Gastroesophageal sphincter (tissue), 4 donors: ENCODE results near the gene INPP5D. TPM values are rescaled to one million over a fixed set of nuclear protein-coding genes. Genes with fewer than 3 reads are reported as not detected.

Experiments
- ATAC-seq: fragments of 150-250 bp; one replicate; pipeline ENCODE4 v1.9.1; 2016; ENCODE audit warnings: mild to moderate bottlenecking, moderate library complexity
- H3K27ac ChIP-seq, 4 donors: fragments of 200-600 bp; sonication (generic) in 3 of 4; 1 replicate in 3 of 4; 2 replicates in 1 of 4; pipeline ENCODE4 v1.5.1; 2016 to 2019
- H3K27me3 ChIP-seq: fragments of 200-600 bp; sonication (generic); one replicate; pipeline ENCODE4 v1.5.1; 2019
- H3K36me3 ChIP-seq, 2 donors: fragments of 200-600 bp; sonication (generic); one replicate each; pipeline ENCODE4 v1.5.1; 2019; ENCODE audit warnings: control low read depth in 1 of 2
- H3K4me1 ChIP-seq, 3 donors: fragments of 200-600 bp; sonication (generic); 1 replicate in 2 of 3; 2 replicates in 1 of 3; pipeline ENCODE4 v1.5.1; 2016 to 2019; ENCODE audit warnings: control low read depth in 2 of 3
- H3K4me3 ChIP-seq, 2 donors: fragments of 200-600 bp; sonication (generic); one replicate each; pipeline ENCODE4 v1.5.1; 2019; ENCODE audit warnings: mild to moderate bottlenecking in 1 of 2, moderate library complexity in 1 of 2
- H3K9me3 ChIP-seq, 3 donors: fragments of 200-600 bp; sonication (generic); one replicate each; pipeline ENCODE4 v1.5.1; 2017 to 2019; ENCODE audit warnings: control low read depth in 2 of 3
- CTCF ChIP-seq, 4 experiments: fragments of 200-600 bp in 2 of 4; fragments of 450-650 bp in 2 of 4; sonication (generic) in 1 of 4; IDR thresholded peaks; one replicate each; pipeline ENCODE4 v1.5.1; 2017 to 2019; ENCODE audit warnings: antibody characterized with exemption in 4 of 4, mild to moderate bottlenecking in 2 of 4, moderate library complexity in 2 of 4
- EP300 ChIP-seq: sonication (generic); formaldehyde crosslinking; IDR thresholded peaks from one replicate; pipeline ENCODE4 v1.6.1; 2017; ENCODE audit warnings: antibody characterized with exemption, mild to moderate bottlenecking
- POLR2A ChIP-seq, 2 donors: fragments of 450-650 bp; IDR thresholded peaks; one replicate each; pipeline ENCODE4 v1.6.1; 2017; ENCODE audit warnings: antibody characterized with exemption in 2 of 2, mild to moderate bottlenecking in 2 of 2, moderate library complexity in 1 of 2
- POLR2AphosphoS5 ChIP-seq: sonication (generic); formaldehyde crosslinking; IDR thresholded peaks from one replicate; pipeline ENCODE4 v1.6.1; 2017; ENCODE audit warnings: antibody characterized with exemption
- WGBS, 2 donors: methylation state at CpG; one replicate each; pipeline ENCODE4 v1.1.5; 2018; ENCODE audit warnings: low coverage in 1 of 2; 5-methylcytosine and 5-hydroxymethylcytosine counted together
- total RNA-seq, 4 donors: library from RNA; depleted of rRNA; stranded (reverse); fragments of >200 nt; gene quantifications; one replicate each; pipeline ENCODE4 v1.1.0, GENCODE V29; 2016

INPP5D gene
- total RNA-seq, 4 donors from 2014 or later, result 6.5 to 12.4 (median 9.3) TPM

DNA sequence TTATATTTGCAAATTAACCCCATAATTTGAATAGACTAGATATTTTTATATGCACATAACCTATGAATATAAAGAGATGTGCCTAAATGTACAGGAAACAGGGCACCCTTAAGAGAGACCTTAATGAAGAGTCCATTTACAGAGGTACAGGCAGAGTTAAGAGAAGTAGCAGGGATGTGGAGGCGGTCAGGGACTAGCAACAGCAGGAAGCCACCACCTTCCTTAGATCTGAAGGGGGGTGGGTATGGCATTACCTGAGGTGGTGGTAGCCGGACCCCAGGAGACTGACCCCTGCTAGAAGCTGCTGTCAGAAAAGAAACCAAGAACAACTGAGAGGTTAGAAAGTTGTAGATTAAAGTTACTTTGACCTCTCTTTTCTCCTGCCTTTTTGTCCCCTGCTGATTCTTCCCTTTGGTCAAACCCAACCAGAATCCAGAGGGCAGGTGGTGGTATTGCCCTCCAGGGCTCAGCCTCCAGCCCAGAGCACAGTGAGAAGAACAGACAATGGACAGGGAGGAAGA, 166.4 kb downstream of the INPP5D start:
- no peak for TF ChIP-seq POLR2AphosphoS5
- no peak for TF ChIP-seq EP300
- TF ChIP-seq CTCF (IDR thresholded peaks at IDR 0.05), result no peak
- TF ChIP-seq POLR2A (IDR thresholded peaks at IDR 0.05), result no peak
- H3K4me3 ChIP-seq, result no peak overlapping the region
- no peaks in the 10 kb centered on the region for H3K36me3 ChIP-seq
- no peaks in the 10 kb centered on the region for H3K4me1 ChIP-seq
- H3K9me3 ChIP-seq, result no peaks in the 10 kb centered on the region
- H3K27me3 ChIP-seq, result no peaks in the 10 kb centered on the region
- WGBS, 2 donors, result 43 to 78% methylated on average over 1 to 2 of the region's 2 CpGs
- no peak overlapping the region for H3K27ac ChIP-seq
- no peak for ATAC-seq

DNA sequence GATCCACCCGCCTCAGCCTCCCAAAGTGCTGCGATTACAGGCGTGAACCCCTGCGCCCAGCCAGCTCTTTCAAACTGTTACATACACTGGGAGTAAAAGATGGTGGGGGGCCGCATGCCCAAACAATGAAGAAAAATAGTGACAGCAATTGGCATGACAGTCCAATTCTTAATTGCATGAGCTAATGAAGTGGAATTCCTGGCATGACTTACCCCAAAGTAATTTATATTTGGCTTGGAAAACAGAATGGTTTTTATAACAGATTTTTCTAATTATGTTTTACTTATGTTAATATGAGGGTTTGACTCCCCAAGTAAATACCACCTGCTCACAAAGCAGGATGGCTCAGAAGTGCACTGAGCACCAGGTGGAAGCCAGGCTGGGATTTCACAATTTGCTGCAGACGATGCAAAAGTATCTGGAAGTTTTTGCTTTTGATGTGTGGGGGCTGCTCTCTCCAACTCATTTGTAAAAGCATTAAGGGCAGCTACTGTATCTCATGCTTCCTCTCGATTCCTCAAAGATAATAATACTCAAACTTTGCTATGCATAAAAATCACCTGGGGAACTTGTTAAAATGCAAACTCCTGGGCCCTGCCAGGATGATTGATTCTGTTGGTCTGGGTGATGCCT, 167.3 kb downstream of the INPP5D start:
- H3K9me3 ChIP-seq, result no peaks in the 10 kb centered on the region
- no peak overlapping the region for H3K4me3 ChIP-seq
- H3K27ac ChIP-seq, result no peak overlapping the region
- no peaks in the 10 kb centered on the region for H3K4me1 ChIP-seq
- H3K36me3 ChIP-seq, result no peaks in the 10 kb centered on the region
- TF ChIP-seq EP300 (no peak), CTCF (IDR thresholded peaks at IDR 0.05) (no peak), POLR2A (IDR thresholded peaks at IDR 0.05) (no peak), POLR2AphosphoS5 (no peak)
- H3K27me3 ChIP-seq, result no peaks in the 10 kb centered on the region
- no peak for ATAC-seq
- 40 to 62% methylated on average over 2 to 4 of the region's 7 CpGs for WGBS, 2 donors

GRCh38 chr2:233228376-233228775, 168.2 kb downstream of the INPP5D start:
- Histone ChIP-seq H3K4me3 (no peak overlapping the region), H3K36me3 (no peaks in the 10 kb centered on the region), H3K9me3 (no peaks in the 10 kb centered on the region), H3K27me3 (no peaks in the 10 kb centered on the region), H3K27ac (no peak overlapping the region), H3K4me1 (no peaks in the 10 kb centered on the region)
- TF ChIP-seq POLR2A (IDR thresholded peaks at IDR 0.05), result no peak
- no peak for TF ChIP-seq EP300
- TF ChIP-seq POLR2AphosphoS5, result no peak
- no peak for TF ChIP-seq CTCF (IDR thresholded peaks at IDR 0.05)
- WGBS, 2 donors, result 77 to 78% methylated on average over 3 of the region's 3 CpGs
- ATAC-seq, result no peak

- H3K27me3 ChIP-seq, result no peaks in the 10 kb centered on the region
- H3K4me1 ChIP-seq, result no peaks in the 10 kb centered on the region
- H3K36me3 ChIP-seq, result no peaks in the 10 kb centered on the region
- ATAC-seq, result no peak
- no peaks in the 10 kb centered on the region for H3K9me3 ChIP-seq
- no peak overlapping the region for H3K27ac ChIP-seq
- H3K4me3 ChIP-seq, result no peak overlapping the region
- WGBS, 2 donors, result 47 to 62% methylated on average over 4 of the region's 4 CpGs
- TF ChIP-seq EP300 (no peak), POLR2AphosphoS5 (no peak), CTCF (IDR thresholded peaks at IDR 0.05) (no peak), POLR2A (IDR thresholded peaks at IDR 0.05) (no peak)
Observed at GRCh38 chr2:233233618-233234230, 173.6 kb downstream of the INPP5D start.

DNA sequence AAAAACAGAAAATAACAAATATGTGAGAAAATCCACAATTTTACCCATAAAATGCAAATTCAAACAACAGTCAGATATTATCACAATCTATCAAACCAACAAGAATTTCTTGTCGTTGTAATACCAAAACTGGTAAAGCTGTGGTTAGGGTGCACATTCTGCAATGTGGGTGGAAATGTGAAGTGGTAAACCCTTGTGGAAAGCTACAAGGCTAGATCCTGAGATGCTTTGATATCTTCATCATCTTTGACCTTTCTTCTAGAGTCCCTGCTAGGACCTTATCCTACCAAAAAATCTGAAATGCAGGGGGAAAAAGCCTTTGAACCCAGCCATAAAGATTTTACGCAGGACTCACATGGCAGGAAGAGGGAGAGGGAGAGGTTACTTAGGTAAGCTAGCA, 174.1 kb downstream of the INPP5D start:
- H3K4me1 ChIP-seq, result no peaks in the 10 kb centered on the region
- WGBS, 2 donors, result 88% methylated on average over 2 of the region's 2 CpGs
- H3K9me3 ChIP-seq, result no peaks in the 10 kb centered on the region
- no peaks in the 10 kb centered on the region for H3K27me3 ChIP-seq
- H3K36me3 ChIP-seq, result no peaks in the 10 kb centered on the region
- no peak overlapping the region for H3K4me3 ChIP-seq
- no peak overlapping the region for H3K27ac ChIP-seq
- TF ChIP-seq POLR2A (IDR thresholded peaks at IDR 0.05) (no peak), CTCF (IDR thresholded peaks at IDR 0.05) (no peak), POLR2AphosphoS5 (no peak), EP300 (no peak)
- ATAC-seq, result no peak
